Measurements from ENCODE around the gene CFAP74.

Gene CFAP74

DNA sequence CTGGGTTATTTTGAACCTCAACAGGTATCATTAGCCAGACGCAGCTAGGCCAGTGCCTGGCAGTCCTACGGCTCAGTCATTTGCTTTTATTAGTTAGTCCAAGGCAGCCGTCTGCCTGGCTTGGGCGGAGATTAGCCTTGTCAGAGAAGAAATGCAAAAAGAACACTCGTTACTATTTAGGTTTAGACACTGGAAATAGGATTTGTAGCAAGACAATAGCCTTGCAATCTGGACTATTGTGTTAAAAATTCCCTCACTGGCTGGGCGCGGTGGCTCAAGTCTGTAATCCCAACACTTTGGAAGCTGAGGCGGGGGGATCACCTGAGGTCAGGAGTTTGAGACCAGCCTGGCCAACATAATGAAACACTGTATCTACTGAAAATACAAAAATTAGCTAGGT, 35.7 kb upstream of the CFAP74 start:
- no peak for DNase-seq

DNA sequence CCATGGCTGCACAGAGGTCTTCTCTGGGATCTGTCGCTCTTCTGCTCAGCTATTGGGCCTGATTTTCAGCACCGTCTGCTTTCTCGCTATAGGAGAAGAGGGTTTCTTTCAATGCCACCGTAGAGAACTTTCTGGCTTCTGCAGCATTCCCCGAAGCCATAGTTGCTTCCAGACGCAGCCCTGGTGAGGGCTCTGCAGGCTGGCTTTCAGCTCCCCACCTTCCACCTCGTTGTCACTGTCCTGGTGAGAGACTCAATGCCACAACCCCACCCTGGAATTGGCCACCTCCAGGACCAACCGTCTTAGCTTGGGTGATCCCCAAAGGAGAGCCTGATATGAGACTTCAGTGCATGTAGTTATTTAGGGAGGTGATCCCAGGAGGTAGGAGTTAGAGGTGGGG, 34.6 kb upstream of the CFAP74 start:
- DNase-seq = no peak

DNA sequence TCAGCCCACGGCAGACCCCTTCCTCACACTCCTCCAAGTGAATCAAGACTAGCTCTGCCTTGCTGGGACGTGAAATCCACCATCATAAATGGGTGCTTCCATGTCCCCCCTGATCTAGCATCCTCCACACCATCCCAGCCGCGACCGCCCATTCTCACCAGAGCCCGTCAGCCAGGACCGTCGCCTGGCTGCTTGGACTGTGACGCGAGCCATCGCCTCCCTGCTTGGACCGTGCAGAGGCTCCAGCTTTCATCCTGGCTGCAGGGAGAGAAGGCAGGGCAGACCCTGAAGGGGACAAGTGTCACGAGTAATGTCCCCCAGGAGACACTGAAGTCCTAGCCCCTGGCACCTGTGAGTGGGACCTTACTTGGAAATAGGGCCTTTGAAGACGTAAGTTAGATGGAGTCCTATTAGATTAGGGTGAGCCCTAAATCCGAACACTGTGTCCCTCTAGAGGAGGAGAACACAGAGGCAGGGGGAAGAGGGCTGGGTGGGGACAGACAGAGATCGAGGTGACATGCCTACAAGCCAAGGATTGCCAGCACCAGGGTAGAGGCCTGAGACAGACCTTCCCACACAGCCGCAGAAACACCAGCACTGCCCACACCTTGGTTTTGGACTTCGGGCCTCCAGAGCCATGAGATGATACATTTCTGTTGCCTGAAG, 33.9 kb upstream of the CFAP74 start:
- DNase-seq = no peak

DNA sequence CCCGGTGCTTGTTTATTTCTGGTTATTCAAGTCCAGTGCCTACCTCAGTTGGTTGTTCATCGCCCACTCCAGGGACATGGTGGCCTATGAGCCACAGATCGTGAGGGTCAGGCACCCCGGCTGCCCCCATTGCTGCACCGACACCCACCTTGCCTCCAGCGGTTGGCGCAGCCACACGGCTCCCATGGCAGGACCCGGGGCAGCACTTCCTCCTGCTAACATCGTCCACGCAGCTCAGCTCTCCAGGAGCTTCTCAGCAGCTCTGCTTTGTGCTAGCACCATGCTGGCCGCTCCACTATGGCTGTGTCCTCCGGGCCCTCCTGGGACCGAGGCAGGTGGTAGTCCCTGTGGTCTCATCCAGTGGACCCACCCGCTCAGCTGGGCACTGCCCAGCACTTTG, 32.7 kb upstream of the CFAP74 start:
- no peak for DNase-seq

DNA sequence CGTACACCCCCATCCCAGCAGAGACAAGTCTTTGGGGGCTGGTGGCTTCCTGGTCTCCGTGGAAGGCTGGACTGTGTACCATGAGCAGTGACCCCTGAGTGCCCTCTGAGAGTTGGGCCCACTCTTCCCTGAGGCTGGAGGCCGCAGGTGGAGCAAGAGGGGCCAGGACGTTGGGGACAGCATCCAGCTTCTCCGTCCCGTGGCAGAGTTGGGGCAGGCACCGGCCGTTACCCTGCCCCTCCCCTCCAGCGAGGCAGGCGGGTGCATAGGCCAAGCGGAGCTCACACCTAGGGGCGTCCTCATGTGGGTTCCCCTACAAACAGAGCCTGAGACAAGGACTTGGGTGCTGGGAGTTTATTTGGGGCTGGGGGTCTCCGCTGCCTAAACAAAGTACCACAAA, 29.6 kb upstream of the CFAP74 start:
- DNase-seq = no peak

GRCh38 chr1:2032737-2033136, 29.2 kb upstream of the CFAP74 start:
- no peak for DNase-seq

DNA sequence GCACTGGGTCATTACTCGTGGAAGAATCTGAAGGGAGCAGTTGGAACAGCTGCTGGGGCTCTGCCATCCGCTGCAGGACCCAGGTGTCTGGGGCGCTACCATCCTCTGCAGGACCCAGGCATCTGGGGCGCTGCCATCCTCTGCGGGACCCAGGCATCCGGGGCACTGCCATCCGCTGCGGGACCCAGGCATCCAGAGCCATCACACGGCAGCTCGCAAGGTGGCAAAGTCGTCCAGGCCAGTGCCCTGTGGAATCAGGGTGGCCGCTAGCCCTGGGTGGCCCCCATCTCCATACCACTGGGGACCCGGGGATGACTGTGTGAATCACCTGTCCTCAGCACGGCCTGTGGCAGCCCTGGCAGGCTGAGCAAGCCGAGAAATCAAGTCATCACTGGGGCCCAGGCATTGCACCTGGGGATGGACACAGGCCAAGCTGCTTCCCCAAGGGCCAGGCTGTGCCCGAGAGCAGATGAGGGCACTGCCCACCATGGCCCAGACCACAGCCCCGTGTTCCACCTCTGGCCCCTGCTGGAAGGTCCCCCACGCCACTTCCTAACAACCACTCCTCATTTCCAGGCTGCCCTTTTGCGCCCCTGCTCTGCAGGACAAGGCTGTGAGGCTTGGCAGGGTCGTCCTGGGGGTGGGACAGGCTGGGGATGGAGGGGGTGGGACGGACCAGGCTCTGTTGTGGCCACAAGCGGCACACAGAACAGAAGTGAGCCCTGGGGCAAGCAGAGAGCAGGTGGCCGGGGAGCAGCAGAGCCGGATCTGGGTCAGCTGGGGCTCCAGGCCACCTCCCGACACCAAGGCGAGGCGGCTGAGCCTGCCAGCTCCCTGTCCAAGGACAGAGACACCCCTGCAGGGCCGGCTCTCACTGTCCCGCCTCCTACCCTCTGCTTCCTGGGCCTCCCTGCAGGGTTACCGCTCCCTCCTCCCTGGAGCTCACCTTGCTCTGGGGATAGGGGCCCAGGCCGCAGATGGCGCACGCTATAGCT, 28.3 kb upstream of the CFAP74 start:
- no peak for DNase-seq

DNA sequence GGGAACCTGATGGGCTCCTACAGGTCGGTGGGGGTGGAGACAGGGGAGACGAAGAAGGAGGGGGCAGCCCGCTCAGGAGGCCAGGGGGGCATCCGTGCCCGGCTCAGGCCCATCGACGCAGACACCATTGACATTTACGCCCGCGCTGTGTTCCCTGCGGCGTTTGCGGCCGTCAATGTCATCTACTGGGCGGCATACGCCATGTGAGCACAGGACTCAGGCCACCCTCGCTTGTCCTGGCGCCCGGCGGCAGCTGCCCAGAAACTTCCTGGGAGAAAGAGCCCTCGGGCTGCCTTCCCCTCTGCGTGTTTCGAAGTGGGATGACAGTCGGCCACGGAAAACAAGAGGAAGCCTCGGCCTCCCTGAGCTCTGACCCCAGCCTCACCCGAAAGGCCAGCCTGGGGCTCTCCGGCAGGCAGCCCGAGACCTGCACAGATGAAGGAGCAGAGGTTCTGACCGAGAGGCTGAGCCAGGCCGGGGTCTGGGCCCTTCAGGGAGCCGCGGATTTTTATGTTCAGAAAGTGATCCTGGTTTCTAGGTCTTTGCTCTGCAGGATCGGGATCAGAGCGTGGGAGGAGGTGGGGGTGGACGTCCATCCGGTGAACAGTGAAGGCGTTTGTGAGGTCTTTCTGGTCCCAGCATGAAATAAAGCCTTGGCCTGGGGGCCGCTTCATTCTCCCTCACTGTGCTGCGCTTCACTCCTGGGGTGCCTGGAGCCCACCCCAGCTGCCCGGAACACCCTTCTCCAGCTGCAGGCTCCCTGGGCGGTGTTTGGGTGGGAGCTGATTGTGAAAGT, 26.7 kb upstream of the CFAP74 start:
- DNase-seq = no peak

DNA sequence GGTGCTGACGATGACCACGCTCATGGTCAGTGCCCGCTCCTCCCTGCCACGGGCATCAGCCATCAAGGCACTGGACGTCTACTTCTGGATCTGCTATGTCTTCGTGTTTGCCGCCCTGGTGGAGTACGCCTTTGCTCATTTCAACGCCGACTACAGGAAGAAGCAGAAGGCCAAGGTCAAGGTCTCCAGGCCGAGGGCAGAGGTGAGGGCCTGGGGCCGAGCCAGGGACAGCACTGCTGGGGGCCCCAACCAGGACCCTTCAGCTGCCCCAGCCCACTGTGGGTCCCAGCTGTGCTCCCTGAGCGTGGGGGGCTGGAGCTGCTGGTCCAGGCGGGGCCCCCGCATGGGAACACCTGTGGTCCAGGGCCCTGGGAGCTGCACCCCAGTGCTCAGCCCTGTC, 26.0 kb upstream of the CFAP74 start:
- DNase-seq = no peak

- no peak for DNase-seq
Observed at GRCh38 chr1:2028870-2029560, 25.4 kb upstream of the CFAP74 start.

GRCh38 chr1:2027961-2028583, 24.5 kb upstream of the CFAP74 start:
- DNase-seq = no peak

DNA sequence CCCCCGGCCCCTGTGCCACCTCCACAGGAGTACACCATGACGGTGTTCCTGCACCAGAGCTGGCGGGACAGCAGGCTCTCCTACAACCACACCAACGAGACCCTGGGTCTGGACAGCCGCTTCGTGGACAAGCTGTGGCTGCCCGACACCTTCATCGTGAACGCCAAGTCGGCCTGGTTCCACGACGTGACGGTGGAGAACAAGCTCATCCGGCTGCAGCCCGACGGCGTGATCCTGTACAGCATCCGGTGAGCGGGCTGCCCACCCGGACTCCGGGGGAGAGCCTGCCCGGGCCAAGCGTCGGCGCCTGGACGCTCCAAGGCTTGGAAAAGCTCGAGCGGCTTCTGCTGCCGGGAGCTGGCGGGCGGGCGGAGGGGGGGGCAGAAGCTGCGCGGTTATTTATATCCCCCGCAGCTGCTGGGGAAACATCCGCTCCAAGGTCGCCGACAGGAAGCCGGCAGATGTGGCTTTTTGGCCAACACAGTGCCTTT, 21.9 kb upstream of the CFAP74 start:
- DNase-seq = no peak

DNA sequence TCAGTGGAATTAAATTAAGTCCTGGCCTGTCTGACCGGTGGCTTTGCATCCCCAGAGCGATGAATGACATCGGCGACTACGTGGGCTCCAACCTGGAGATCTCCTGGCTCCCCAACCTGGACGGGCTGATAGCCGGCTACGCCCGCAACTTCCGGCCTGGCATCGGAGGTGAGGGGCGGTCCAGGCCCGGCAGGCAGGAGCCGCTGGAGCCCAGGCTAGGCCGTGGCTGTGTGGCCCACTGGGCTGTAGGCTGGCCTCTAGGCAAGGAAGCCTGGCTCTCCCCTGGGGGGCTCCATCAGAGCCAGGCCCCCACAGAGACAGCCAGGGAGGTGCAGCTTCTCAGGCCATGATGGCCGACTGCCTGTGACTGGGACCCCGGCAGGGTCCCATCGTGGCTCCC, 21.3 kb upstream of the CFAP74 start:
- DNase-seq = no peak

GRCh38 chr1:2024451-2024850, 20.9 kb upstream of the CFAP74 start:
- DNase-seq = no peak

- DNase-seq = no peak
Observed at GRCh38 chr1:2023187-2023586, 19.6 kb upstream of the CFAP74 start.

DNA sequence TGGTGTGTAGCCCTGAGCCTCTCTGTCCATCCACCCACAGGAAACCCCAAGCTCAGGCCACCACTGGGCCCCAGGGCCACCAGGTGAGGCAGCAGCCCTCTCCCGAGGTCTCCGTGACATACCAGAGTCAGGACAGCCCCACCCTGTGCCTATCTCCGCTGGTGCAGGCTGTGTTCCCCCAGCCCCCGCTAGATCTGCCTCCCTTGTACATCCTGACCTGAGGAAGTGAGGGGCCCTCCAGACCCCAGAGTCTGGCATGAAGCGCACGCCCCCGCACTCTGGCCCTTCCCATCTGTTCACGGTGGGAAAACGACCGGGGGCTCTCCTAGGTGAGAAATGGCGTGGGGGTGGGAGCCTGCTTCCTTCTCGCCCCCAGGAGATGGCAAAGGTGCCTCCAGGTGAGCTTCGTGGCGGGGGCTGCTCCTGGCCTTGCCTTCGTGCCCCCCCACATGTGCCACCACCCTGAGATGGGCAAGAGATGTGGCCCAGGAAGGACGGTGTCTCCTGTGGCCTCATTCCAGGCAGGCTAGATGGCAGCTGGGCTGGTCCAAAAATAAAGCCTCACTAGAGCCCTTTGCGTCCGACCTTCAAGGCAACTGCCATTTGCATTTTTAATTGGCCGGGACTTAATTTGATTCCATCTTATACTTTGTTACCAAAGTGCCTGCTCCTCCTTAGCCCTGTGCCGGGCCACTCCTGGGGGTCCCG, 18.6 kb upstream of the CFAP74 start:
- no peak for DNase-seq

- no peak for DNase-seq
Observed at GRCh38 chr1:2021550-2021949, 18.0 kb upstream of the CFAP74 start.

DNA sequence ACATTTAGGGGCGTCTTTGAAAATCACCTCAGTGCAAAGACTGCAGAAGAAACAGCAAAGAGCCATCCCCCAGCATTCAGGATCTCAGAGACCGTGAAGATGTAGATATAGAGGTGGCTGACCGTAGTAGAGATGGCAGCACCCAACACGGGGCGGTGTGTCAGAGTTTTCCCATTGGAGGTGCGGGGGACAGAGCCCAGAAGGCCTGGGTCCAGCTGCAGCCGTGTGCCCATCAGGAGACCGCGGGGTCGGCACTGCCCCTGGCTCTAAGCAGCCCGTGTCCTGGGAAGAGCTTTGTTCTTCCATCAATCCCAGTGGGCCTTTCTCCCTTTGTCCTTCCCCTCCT, 16.7 kb upstream of the CFAP74 start:
- no peak for DNase-seq

GRCh38 chr1:2019571-2020309, 16.2 kb upstream of the CFAP74 start:
- DNase-seq = no peak

DNA sequence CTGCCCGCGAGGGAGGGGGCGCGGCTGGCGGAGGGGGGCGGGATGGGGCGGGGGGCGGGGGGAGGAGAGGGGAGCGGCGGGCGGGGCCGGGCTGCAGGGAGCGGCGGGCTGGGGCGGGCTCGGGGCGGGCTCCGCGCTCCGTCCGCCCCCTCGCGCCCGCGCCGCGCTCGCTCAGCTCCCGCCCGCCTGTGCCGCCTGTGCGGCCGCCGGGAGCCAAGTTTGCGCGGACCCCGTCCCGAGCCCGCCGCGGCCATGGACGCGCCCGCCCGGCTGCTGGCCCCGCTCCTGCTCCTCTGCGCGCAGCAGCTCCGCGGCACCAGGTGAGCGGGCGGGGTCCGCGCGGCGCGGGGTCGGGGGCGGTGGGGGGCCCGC, 15.6 kb upstream of the CFAP74 start, which contains the start of gene GABRD:
Gene GABRD, plus strand, starts transcription at position 174 of the 372 bp plus-strand sequence. Its CDS starts 79 bp downstream, at position 253.
- DNase-seq = no peak

Data from NCI-H187 treated with DMSO at 0.1 percent for 48 hours (cell line).